ENCODE measurements around the gene SUPT20HL2.
"Not testable (repeated sequence)": the region's sequence is repeated elsewhere in the genome, so short reads cannot be mapped to it uniquely, and the experiment has no call there.

SUPT20HL2 gene

DNA sequence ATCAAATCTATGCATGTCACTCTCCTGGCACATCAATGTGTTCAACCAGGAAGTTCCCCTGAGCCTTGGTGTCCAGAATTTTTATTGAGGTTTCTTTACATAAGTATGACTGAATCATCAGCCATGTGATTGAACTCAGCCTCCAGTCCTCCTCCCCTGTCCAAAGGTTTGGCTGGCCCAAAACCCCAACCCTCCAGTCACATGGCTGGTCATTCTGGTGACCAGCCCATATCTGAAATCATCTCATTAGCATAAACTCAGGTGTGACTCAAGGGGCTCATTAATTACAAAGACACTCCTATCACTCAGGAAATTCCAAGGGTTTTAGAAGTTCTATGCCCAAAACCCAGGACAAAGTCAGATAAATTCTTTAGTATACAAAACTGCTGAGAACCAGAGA lies 20.6 kb upstream of the SUPT20HL2 start:
- Histone ChIP-seq H3K4me3 (ENCODE audit: low read length) (no peak overlapping the region), H3K9me3 (ENCODE audit: control insufficient read depth, low read depth, low read length) (no peaks in the 10 kb centered on the region), H3K27ac (ENCODE audit: low read length) (no peak overlapping the region), H3K4me1 (ENCODE audit: control insufficient read depth, low read depth, low read length) (no peaks in the 10 kb centered on the region), H3K9ac (ENCODE audit: low read length) (no peak overlapping the region), H3K27me3 (ENCODE audit: control insufficient read depth, insufficient read depth, low read length) (no peaks in the 10 kb centered on the region), H3K36me3 (ENCODE audit: control insufficient read depth, low read depth, low read length) (no peaks in the 10 kb centered on the region)

DNA sequence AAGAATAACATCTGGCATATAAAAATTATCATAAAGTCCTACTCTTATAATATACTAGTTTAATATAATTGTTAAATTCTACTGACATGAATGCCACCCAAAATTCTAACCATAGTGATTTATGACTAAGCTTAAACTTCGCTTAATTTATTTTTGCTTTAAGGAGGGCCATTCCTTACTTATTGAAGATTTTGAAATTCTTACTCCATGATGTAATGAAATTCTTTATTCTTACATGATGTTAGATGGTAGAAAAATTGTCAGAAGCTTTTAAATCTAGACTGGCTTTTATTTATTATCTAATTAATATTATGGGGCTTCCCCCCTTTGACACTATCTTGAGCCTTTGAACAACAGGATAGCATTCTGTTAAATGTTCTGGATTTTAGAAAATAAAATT lies 19.5 kb upstream of the SUPT20HL2 start:
- no peaks in the 10 kb centered on the region for H3K36me3 ChIP-seq (ENCODE audit: control insufficient read depth, low read depth, low read length)
- no peaks in the 10 kb centered on the region for H3K4me1 ChIP-seq (ENCODE audit: control insufficient read depth, low read depth, low read length)
- no peak overlapping the region for H3K4me3 ChIP-seq (ENCODE audit: low read length)

DNA sequence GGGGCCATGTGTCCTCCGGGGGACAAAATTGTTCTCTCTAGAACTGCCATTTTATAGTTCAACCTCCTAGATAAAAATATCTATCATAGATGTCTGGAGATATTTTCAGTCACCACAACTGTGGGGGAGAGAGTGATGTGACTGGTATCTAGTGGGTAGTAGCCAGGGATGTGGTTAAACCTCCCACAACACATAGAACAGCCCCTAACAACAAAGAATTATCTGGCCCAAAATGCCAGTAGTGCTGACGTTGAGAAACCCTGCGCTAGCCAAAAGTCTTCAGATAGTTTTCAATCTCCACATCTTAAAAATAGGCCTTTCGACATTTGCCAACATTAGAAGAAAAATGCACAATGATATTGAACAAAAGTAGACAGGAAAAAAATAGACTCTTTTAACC lies 19.0 kb upstream of the SUPT20HL2 start:
- H3K4me3 ChIP-seq (ENCODE audit: low read length), result no peak overlapping the region
- no peaks in the 10 kb centered on the region for H3K27me3 ChIP-seq (ENCODE audit: control insufficient read depth, insufficient read depth, low read length)
- no peaks in the 10 kb centered on the region for H3K36me3 ChIP-seq (ENCODE audit: control insufficient read depth, low read depth, low read length)

More for the DNA sequence above, 19.5 kb upstream of the SUPT20HL2 start:
- H3K9ac ChIP-seq (ENCODE audit: low read length), result no peak overlapping the region
- no peaks in the 10 kb centered on the region for H3K27me3 ChIP-seq (ENCODE audit: control insufficient read depth, insufficient read depth, low read length)
- no peaks in the 10 kb centered on the region for H3K9me3 ChIP-seq (ENCODE audit: control insufficient read depth, low read depth, low read length)
- no peak overlapping the region for H3K27ac ChIP-seq (ENCODE audit: low read length)

DNA sequence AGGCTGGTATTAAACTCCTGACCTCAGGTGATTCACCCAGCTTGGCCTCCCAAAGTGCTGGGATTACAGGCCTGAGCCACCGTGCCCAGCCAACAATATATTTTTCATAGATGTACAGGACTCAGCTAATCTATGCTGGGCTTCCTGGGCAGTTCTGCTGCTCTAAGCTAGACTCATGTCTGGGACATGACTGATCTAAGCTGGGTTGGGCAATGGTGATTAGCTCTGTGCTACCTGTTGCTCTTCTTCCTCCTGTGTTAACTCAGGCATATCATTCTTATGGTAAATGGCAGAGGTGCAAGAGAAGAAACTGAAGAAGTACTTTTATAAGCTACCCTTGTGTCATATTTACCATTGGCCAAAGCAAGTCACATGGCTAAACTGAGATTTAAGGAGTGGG lies 11.4 kb upstream of the SUPT20HL2 start:
- H3K27ac ChIP-seq (ENCODE audit: low read length), result no peak overlapping the region
- H3K9ac ChIP-seq (ENCODE audit: low read length), result no peak overlapping the region
- H3K4me1 ChIP-seq (ENCODE audit: control insufficient read depth, low read depth, low read length), result no peaks in the 10 kb centered on the region
- H3K36me3 ChIP-seq (ENCODE audit: control insufficient read depth, low read depth, low read length), result no peaks in the 10 kb centered on the region
- no peak overlapping the region for H3K4me3 ChIP-seq (ENCODE audit: low read length)
- H3K27me3 ChIP-seq (ENCODE audit: control insufficient read depth, insufficient read depth, low read length), result no peaks in the 10 kb centered on the region
- H3K9me3 ChIP-seq (ENCODE audit: control insufficient read depth, low read depth, low read length), result no peaks in the 10 kb centered on the region

More for the DNA sequence above, 19.0 kb upstream of the SUPT20HL2 start:
- H3K9ac ChIP-seq (ENCODE audit: low read length), result no peak overlapping the region
- H3K27ac ChIP-seq (ENCODE audit: low read length), result no peak overlapping the region
- H3K9me3 ChIP-seq (ENCODE audit: control insufficient read depth, low read depth, low read length), result no peaks in the 10 kb centered on the region
- no peaks in the 10 kb centered on the region for H3K4me1 ChIP-seq (ENCODE audit: control insufficient read depth, low read depth, low read length)

DNA sequence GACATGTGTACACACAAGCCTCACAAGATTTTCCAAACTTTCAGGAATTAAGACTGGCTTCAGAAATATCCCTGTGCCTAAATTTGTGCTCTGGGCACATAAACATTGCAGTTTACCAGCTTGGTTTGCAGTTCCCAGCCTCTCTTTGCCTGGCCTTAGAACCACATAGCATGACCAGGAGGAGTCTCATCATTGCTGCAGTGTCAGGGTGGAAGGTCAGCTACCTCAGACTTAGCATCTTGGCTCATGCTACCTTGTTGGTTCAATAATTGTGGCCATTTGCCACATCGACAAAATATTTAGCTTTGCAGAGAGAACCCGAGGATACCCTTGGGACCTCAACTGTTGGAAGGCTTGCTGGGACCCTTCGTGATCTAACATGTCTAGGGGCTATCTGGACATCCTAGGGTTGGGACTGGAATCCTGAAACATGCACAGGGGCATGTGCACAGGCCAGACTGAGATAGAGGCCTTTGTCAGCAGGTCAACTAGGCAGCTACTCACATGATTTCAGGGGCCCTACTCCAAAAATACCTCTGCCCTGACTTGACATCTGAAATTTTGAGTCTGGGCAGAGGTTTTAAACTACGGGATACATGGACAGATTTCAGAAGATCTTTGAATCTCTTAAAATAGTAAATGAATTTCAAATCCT lies 8.0 kb upstream of the SUPT20HL2 start:
- H3K36me3 ChIP-seq (ENCODE audit: control insufficient read depth, low read depth, low read length), result no peaks in the 10 kb centered on the region
- H3K4me3 ChIP-seq (ENCODE audit: low read length), result no peak overlapping the region

DNA sequence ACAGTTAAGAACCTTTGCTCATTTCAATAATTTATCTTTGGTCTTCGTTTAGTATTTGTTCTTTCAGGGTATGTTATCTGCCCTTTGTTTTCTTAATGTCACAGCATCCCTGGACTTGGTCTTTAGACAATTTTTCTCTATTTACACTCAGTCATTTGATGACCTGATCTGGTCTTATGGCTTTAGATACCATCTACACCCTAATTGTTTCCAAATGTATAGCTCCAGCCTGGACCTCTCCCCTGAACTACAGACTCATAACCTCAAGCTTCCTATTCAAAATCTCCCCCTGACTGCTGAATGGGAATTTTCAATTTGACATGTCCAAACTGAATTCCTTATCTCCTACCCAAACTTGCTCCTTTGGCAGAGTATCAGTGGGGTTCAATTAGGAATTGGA lies 3.7 kb upstream of the SUPT20HL2 start:
- Histone ChIP-seq H3K4me1 (ENCODE audit: control insufficient read depth, low read depth, low read length) (no peaks in the 10 kb centered on the region), H3K36me3 (ENCODE audit: control insufficient read depth, low read depth, low read length) (no peaks in the 10 kb centered on the region), H3K9me3 (ENCODE audit: control insufficient read depth, low read depth, low read length) (no peaks in the 10 kb centered on the region), H3K4me3 (ENCODE audit: low read length) (no peak overlapping the region), H3K27ac (ENCODE audit: low read length) (no peak overlapping the region), H3K27me3 (ENCODE audit: control insufficient read depth, insufficient read depth, low read length) (no peaks in the 10 kb centered on the region), H3K9ac (ENCODE audit: low read length) (no peak overlapping the region)

More for the DNA sequence above, 8.0 kb upstream of the SUPT20HL2 start:
- Histone ChIP-seq H3K9ac (ENCODE audit: low read length) (no peak overlapping the region), H3K4me1 (ENCODE audit: control insufficient read depth, low read depth, low read length) (no peaks in the 10 kb centered on the region), H3K9me3 (ENCODE audit: control insufficient read depth, low read depth, low read length) (no peaks in the 10 kb centered on the region), H3K27me3 (ENCODE audit: control insufficient read depth, insufficient read depth, low read length) (no peaks in the 10 kb centered on the region), H3K27ac (ENCODE audit: low read length) (no peak overlapping the region)

DNA sequence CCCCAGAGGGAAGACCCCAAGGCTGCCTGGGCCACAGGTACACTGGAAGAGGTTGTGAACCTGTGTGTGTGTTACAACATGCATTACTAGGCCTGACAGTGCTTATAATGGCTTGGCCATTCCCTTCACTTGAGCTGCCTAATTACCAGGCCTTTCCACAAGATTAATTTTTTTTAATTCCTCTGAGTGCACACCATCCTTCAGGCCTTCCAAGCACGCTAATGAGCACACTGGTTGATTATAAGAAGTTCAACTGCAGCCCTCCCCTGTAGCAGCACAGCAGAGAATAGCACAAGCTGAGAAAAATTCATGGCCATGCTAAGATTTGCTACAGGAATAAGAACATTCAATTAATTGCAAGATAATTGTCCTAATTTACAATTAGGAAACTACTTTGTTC lies 2.2 kb upstream of the SUPT20HL2 start:
- H3K27ac ChIP-seq (ENCODE audit: low read length), result no peak overlapping the region
- no peaks in the 10 kb centered on the region for H3K27me3 ChIP-seq (ENCODE audit: control insufficient read depth, insufficient read depth, low read length)
- no peak overlapping the region for H3K4me3 ChIP-seq (ENCODE audit: low read length)
- no peaks in the 10 kb centered on the region for H3K9me3 ChIP-seq (ENCODE audit: control insufficient read depth, low read depth, low read length)
- no peaks in the 10 kb centered on the region for H3K4me1 ChIP-seq (ENCODE audit: control insufficient read depth, low read depth, low read length)
- no peak overlapping the region for H3K9ac ChIP-seq (ENCODE audit: low read length)
- no peaks in the 10 kb centered on the region for H3K36me3 ChIP-seq (ENCODE audit: control insufficient read depth, low read depth, low read length)

DNA sequence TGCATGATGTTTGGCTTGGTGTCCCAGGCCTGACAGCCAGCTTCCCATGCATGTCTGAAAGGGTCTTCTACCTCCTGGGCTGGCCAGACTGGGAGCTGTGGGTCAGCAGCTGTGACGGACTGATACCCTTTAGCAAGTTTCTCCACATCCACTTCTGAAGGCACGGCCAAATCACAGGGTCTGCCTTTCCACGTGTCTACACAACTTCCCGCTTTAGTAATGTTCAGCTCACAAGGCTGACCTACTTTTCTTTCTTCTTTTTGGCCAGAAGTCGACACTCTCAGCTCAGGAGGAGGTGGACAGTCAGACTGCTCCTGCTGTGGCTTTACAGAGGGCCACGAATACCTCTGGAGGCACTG lies 1.6 kb downstream of the SUPT20HL2 start:
- not testable (repeated sequence) for H3K9me3 ChIP-seq (ENCODE audit: control insufficient read depth, low read depth, low read length); H3K9ac ChIP-seq (ENCODE audit: low read length); H3K36me3 ChIP-seq (ENCODE audit: control insufficient read depth, low read depth, low read length); H3K4me3 ChIP-seq (ENCODE audit: low read length); H3K27ac ChIP-seq (ENCODE audit: low read length); H3K27me3 ChIP-seq (ENCODE audit: control insufficient read depth, insufficient read depth, low read length)
- H3K4me1 ChIP-seq (ENCODE audit: control insufficient read depth, low read depth, low read length), result peaks cover 12% of the 10 kb centered on the region

DNA sequence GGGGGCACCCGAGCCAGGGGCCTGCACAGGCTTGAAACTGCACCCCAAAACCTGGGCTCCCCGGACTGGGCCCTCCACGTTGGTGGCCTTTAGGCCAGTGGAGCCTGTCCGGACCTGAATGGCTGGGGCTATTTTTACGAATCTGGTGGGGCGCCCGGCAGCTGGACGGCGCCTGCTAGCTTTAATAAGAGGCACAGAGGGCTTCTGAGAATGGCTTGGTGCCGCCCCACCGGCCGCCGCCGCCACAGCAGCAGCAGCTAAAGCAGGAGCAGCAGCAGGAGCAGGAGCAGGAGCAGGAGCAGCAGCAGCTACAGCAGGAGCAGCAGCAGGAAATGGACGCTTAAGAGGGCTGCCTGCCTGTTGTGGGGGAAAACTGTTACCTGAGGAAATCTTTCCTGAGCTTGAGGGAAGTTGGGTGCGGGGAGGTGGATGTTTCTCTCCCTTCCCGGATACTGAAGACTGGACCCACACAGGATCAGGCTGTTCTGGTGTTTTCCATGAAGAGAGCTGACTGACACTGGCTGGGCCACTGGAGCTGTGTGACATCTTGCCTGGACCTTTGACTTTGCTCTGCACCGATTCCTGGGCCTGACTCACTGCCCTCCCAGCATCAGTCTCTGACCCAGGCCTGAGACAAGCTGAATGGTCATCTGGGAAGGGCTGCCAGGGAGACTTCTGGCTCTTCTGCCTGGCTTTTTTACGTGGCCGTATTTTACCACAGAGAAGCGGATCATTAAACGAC lies 2.2 kb downstream of the SUPT20HL2 start:
- H3K36me3 ChIP-seq (ENCODE audit: control insufficient read depth, low read depth, low read length); H3K27ac ChIP-seq (ENCODE audit: low read length); H3K9ac ChIP-seq (ENCODE audit: low read length); H3K27me3 ChIP-seq (ENCODE audit: control insufficient read depth, insufficient read depth, low read length); H3K4me3 ChIP-seq (ENCODE audit: low read length); H3K9me3 ChIP-seq (ENCODE audit: control insufficient read depth, low read depth, low read length): not testable (repeated sequence)
- H3K4me1 ChIP-seq (ENCODE audit: control insufficient read depth, low read depth, low read length), result peaks cover 12% of the 10 kb centered on the region

DNA sequence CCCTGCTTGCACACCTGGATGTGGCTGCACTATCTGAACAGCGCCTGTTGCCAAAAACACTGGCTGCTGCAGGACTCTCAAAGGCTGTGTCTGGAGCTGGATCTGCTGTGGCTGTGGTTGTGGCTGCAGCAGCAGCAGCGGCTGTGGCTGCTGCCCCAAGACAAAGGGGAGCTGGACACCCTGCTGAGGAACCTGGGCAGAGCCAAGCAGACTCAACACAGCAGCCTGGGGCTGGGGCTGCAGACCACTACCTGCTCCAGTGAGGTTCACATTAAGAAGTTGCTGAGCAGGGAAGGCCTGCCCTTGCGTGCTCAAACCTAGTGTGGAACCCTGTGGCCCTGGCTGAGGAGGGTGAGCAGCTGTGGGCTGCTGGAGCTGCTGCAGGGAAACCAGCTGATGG lies 3.0 kb downstream of the SUPT20HL2 start:
- H3K36me3 ChIP-seq (ENCODE audit: control insufficient read depth, low read depth, low read length); H3K27ac ChIP-seq (ENCODE audit: low read length); H3K27me3 ChIP-seq (ENCODE audit: control insufficient read depth, insufficient read depth, low read length); H3K4me3 ChIP-seq (ENCODE audit: low read length); H3K9ac ChIP-seq (ENCODE audit: low read length); H3K9me3 ChIP-seq (ENCODE audit: control insufficient read depth, low read depth, low read length): not testable (repeated sequence)
- peaks cover 12% of the 10 kb centered on the region for H3K4me1 ChIP-seq (ENCODE audit: control insufficient read depth, low read depth, low read length)

DNA sequence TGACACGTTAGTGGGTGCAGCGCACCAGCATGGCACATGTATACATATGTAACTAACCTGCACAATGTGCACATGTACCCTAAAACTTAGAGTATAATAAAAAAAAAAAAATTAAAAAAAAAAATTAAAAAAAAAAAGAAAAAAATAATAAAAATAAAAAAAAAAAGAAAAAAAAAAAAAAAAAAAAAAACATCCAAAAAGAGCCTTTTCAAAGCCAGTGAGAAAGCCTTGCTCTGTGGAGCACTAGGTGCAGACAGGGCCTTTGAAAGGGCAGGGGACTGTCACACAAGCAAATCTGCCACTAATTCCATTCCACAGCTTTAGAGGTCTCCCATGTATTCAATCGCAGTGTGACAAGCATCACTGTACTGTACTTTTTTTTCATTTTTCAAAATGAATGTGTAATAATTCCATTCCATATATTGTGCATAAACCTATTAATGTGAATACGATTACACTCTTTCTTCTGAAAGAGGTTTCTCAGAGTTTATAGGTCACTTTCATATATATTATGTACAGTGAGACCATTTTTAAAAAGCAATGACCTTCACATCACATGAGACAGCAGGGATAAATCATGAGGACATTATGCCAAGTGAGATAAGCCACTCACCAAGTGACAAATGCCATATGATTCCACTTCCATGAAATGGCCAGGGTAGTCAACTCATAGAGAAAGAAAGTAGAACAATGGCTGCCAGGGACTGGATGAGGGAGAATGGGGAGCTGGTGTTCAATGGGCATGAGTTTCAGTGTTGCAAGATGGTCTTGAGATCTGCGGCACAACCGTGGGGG lies 4.1 kb downstream of the SUPT20HL2 start:
- H3K27me3 ChIP-seq (ENCODE audit: control insufficient read depth, insufficient read depth, low read length); H3K27ac ChIP-seq (ENCODE audit: low read length); H3K4me3 ChIP-seq (ENCODE audit: low read length); H3K9me3 ChIP-seq (ENCODE audit: control insufficient read depth, low read depth, low read length); H3K36me3 ChIP-seq (ENCODE audit: control insufficient read depth, low read depth, low read length); H3K9ac ChIP-seq (ENCODE audit: low read length): not testable (repeated sequence)
- peaks cover 12% of the 10 kb centered on the region for H3K4me1 ChIP-seq (ENCODE audit: control insufficient read depth, low read depth, low read length)
